CD14-positive monocyte (primary cell): ENCODE results near the gene EEFSEC. TPM values are rescaled to one million over a fixed set of nuclear protein-coding genes. Genes with fewer than 3 reads are reported as not detected.

ENCODE experiments used
- DNase-seq, 3 donors: peaks; one replicate each; pipeline ENCODE4 v3.0.0-alpha.2; 2011 to 2022
- H2AFZ ChIP-seq: 2 replicates; pipeline ENCODE4 v1.6.0; 2012; ENCODE audit warnings: mild to moderate bottlenecking, low read depth, low read length, inconsistent platforms; ENCODE audit not compliant: insufficient read depth, poor library complexity, severe bottlenecking
- H3K27ac ChIP-seq, 2 donors: 1 replicate in 1 of 2; 2 replicates in 1 of 2; pipeline ENCODE4 v1.5.1; 2012 to 2013; ENCODE audit warnings: low read length in 2 of 2, control low read depth in 1 of 2, inconsistent platforms in 1 of 2, low read depth in 1 of 2, mild to moderate bottlenecking in 1 of 2
- H3K27me3 ChIP-seq, 2 donors: one replicate each; pipeline versions ENCODE4 v1.6.0 to v1.6.1; 2011 to 2013; ENCODE audit warnings: low read length in 2 of 2; ENCODE audit not compliant: control insufficient read depth in 2 of 2, insufficient read depth in 2 of 2
- H3K36me3 ChIP-seq, 2 donors: replicated peaks in 1 of 2; 1 replicate in 1 of 2; 2 replicates in 1 of 2; pipeline versions ENCODE4 v1.5.1 to v1.6.1; 2012 to 2013; ENCODE audit warnings: low read length in 2 of 2, control low read depth in 1 of 2, inconsistent platforms in 1 of 2, mild to moderate bottlenecking in 1 of 2; ENCODE audit not compliant: insufficient read depth in 2 of 2, control insufficient read depth in 1 of 2
- H3K4me1 ChIP-seq, 2 donors: 1 replicate in 1 of 2; 2 replicates in 1 of 2; pipeline versions ENCODE4 v1.5.1 to v1.6.1; 2012 to 2013; ENCODE audit warnings: low read length in 2 of 2, control low read depth in 1 of 2, inconsistent platforms in 1 of 2, mild to moderate bottlenecking in 1 of 2, moderate library complexity in 1 of 2; ENCODE audit not compliant: insufficient read depth in 2 of 2, control insufficient read depth in 1 of 2
- H3K4me2 ChIP-seq: replicated peaks from 2 replicates; pipeline ENCODE3; 2012; ENCODE audit warnings: low read length, moderate library complexity, mild to moderate bottlenecking; ENCODE audit not compliant: poor library complexity, severe bottlenecking; ENCODE audit errors: extremely low read depth
- H3K4me3 ChIP-seq, 3 experiments: fragments of 200-600 bp in 1 of 3; sonication (generic) in 1 of 3; replicated peaks in 1 of 3; 1 replicate in 2 of 3; 2 replicates in 1 of 3; pipeline ENCODE4 v1.5.1; 2011 to 2013; ENCODE audit warnings: low read length in 3 of 3, mild to moderate bottlenecking in 3 of 3, control low read depth in 2 of 3, low read depth in 2 of 3, inconsistent platforms in 1 of 3, moderate library complexity in 1 of 3
- H3K79me2 ChIP-seq: 2 replicates; pipeline ENCODE4 v1.6.0; 2012; ENCODE audit warnings: mild to moderate bottlenecking, control low read depth, inconsistent platforms, low read length, moderate library complexity; ENCODE audit not compliant: insufficient read depth
- H3K9ac ChIP-seq: 2 replicates; pipeline ENCODE4 v1.6.0; 2017; ENCODE audit warnings: low read length, mild to moderate bottlenecking; ENCODE audit not compliant: insufficient read depth, poor library complexity, severe bottlenecking
- H3K9me3 ChIP-seq, 2 donors: replicated peaks in 1 of 2; 1 replicate in 1 of 2; 2 replicates in 1 of 2; pipeline versions ENCODE4 v1.5.1 to v1.6.1; 2012 to 2013; ENCODE audit warnings: low read length in 2 of 2, control low read depth in 1 of 2; ENCODE audit not compliant: control insufficient read depth in 1 of 2, insufficient read depth in 1 of 2
- H4K20me1 ChIP-seq: 2 replicates; pipeline ENCODE4 v1.6.0; 2012; ENCODE audit warnings: mild to moderate bottlenecking, low read length, control low read depth, moderate library complexity; ENCODE audit not compliant: insufficient read depth
- H3K27ac Mint-ChIP-seq, 7 donors: one replicate each; pipeline ENCODE4 v1.8.0; 2020; ENCODE audit warnings: mild to moderate bottlenecking in 7 of 7, mixed read lengths in 7 of 7, moderate library complexity in 6 of 7, inconsistent platforms in 2 of 7
- H3K27me3 Mint-ChIP-seq, 3 donors: one replicate each; pipeline ENCODE4 v1.8.0; 2021 to 2022; ENCODE audit warnings: low read depth in 3 of 3, mild to moderate bottlenecking in 3 of 3, mixed read lengths in 3 of 3, moderate library complexity in 3 of 3, inconsistent platforms in 1 of 3
- H3K36me3 Mint-ChIP-seq, 2 donors: one replicate each; pipeline ENCODE4 v1.8.0; 2020; ENCODE audit warnings: mixed read lengths in 2 of 2, inconsistent platforms in 1 of 2, mild to moderate bottlenecking in 1 of 2
- H3K4me1 Mint-ChIP-seq: one replicate; pipeline ENCODE4 v1.8.0; 2020; ENCODE audit warnings: mild to moderate bottlenecking, mixed read lengths
- H3K4me3 Mint-ChIP-seq, 2 donors: one replicate each; pipeline ENCODE4 v1.8.0; 2020; ENCODE audit warnings: mild to moderate bottlenecking in 2 of 2, mixed read lengths in 2 of 2, moderate library complexity in 1 of 2
- H3K9me3 Mint-ChIP-seq, 7 donors: one replicate each; pipeline ENCODE4 v1.8.0; 2020 to 2022; ENCODE audit warnings: mixed read lengths in 7 of 7, mild to moderate bottlenecking in 6 of 7, moderate library complexity in 6 of 7, inconsistent platforms in 2 of 7
- WGBS: methylation state at CpG from one replicate; pipeline ENCODE4 v1.1.5; 2013; ENCODE audit warnings: missing lambda C conversion rate; ENCODE audit not compliant: insufficient coverage; 5-methylcytosine and 5-hydroxymethylcytosine counted together
- intact Hi-C, 2 donors: fragments of 100-400 bp; cut with micrococcal nuclease; formaldehyde crosslinking; loops; one replicate each; pipeline versions ENCODE4 v1.15.0 to v1.15.1; 2023
- polyA plus RNA-seq, 3 donors: library from polyadenylated mRNA; depleted of rRNA in 1 of 3; unstranded in 2 of 3; stranded (reverse) in 1 of 3; fragments of 300-500 nt in 2 of 3; fragments of >200 nt in 1 of 3; fragmentation: Illumina TruSeq in 2 of 3; gene quantifications; 1 replicate in 2 of 3; 2 replicates in 1 of 3; pipeline ENCODE4 v1.2.3, GENCODE V29; 2012 to 2021
- TF ChIP-seq, protein P1 (sequence below): fragments of 200-600 bp; IDR thresholded peaks from one replicate; pipeline ENCODE4 v1.8.0; 2022; ENCODE audit warnings: antibody characterized with exemption, mild to moderate bottlenecking

Gene EEFSEC
- polyA plus RNA-seq, 3 donors, result 13.3 to 14.9 (median 14.9) TPM

DNA sequence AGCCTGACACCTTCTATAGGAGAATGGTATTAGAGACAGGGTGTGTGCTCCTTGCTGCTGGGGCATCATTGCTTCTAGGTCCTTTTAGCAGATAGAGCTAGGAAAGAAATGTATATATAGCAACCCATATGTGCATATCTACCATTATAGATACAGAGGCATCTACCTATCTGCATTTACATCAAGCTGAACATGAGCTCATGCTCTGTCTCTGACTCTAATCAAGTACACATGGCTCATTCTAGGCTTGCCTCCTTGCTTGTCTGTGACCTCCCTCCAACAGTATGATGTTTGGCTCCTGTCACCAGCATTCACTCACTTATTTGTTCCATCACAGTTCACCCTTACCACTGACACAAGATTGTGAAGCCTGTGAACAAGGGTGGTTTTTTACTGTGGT lies 133.4 kb downstream of the EEFSEC start:
- Mint-ChIP-seq H3K27me3 (peaks cover 0 to 1% (median 0%) of the 10 kb centered on the region in 3 donors), H3K9me3 (peaks cover 0 to 6% (median 2%) of the 10 kb centered on the region in 7 donors), H3K27ac (no peak overlapping the region), H3K4me1 (no peaks in the 10 kb centered on the region), H3K4me3 (no peak overlapping the region), H3K36me3 (peaks cover 47 to 49% of the 10 kb centered on the region in 2 donors)
- Histone ChIP-seq H4K20me1 (no peaks in the 10 kb centered on the region), H3K27ac (no peak overlapping the region), H3K4me2 (no peak overlapping the region), H3K79me2 (no peaks in the 10 kb centered on the region), H2AFZ (no peak overlapping the region), H3K36me3 (peaks cover 4 to 43% of the 10 kb centered on the region in 2 donors), H3K4me1 (no peaks in the 10 kb centered on the region), H3K9me3 (no peaks in the 10 kb centered on the region), H3K9ac (no peak overlapping the region), H3K27me3 (no peaks in the 10 kb centered on the region), H3K4me3 (no peak overlapping the region)
- no peak for DNase-seq
- TF ChIP-seq, protein P1, sequence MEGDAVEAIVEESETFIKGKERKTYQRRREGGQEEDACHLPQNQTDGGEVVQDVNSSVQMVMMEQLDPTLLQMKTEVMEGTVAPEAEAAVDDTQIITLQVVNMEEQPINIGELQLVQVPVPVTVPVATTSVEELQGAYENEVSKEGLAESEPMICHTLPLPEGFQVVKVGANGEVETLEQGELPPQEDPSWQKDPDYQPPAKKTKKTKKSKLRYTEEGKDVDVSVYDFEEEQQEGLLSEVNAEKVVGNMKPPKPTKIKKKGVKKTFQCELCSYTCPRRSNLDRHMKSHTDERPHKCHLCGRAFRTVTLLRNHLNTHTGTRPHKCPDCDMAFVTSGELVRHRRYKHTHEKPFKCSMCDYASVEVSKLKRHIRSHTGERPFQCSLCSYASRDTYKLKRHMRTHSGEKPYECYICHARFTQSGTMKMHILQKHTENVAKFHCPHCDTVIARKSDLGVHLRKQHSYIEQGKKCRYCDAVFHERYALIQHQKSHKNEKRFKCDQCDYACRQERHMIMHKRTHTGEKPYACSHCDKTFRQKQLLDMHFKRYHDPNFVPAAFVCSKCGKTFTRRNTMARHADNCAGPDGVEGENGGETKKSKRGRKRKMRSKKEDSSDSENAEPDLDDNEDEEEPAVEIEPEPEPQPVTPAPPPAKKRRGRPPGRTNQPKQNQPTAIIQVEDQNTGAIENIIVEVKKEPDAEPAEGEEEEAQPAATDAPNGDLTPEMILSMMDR, result no peak
- intact Hi-C loops, result no loop called here

DNA sequence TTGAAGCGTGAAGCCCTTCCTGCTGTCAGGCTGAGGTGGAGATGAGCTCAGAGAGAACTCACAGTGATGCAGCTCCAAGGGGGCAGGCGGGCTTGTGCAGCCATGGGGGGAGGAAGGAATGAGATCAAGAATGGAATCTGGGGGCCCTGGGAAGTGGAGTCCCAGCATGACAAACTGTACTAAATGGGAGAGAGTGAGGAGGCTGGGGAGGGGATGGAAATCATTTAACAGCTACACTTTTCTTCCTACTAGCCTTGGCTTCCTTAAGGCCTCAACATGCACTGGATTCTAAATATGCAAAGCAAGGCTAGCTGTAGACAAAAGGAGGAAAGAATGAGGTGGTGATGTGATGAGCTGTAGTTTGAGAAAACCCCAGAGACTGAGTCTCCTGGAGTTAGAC lies 133.9 kb downstream of the EEFSEC start:
- H3K27ac ChIP-seq, result no peak overlapping the region
- H3K4me2 ChIP-seq, result no peak overlapping the region
- H3K4me1 Mint-ChIP-seq, result no peaks in the 10 kb centered on the region
- intact Hi-C loops, result no loop called here
- H3K36me3 Mint-ChIP-seq, result peaks cover 46 to 49% of the 10 kb centered on the region in 2 donors
- H3K4me1 ChIP-seq, result no peaks in the 10 kb centered on the region
- H3K27ac Mint-ChIP-seq, result no peak overlapping the region
- H3K27me3 ChIP-seq, result no peaks in the 10 kb centered on the region
- H3K79me2 ChIP-seq, result no peaks in the 10 kb centered on the region
- no peak overlapping the region for H3K9ac ChIP-seq
- H3K9me3 ChIP-seq, result no peaks in the 10 kb centered on the region
- no peak overlapping the region for H3K4me3 ChIP-seq
- no peak for DNase-seq
- no peaks in the 10 kb centered on the region for H4K20me1 ChIP-seq
- TF ChIP-seq, protein P1, result no peak
- H3K27me3 Mint-ChIP-seq, result peaks cover 0 to 1% (median 0%) of the 10 kb centered on the region in 3 donors
- H3K9me3 Mint-ChIP-seq, result peaks cover 0 to 6% (median 2%) of the 10 kb centered on the region in 7 donors
- peaks cover 4 to 42% of the 10 kb centered on the region in 2 donors for H3K36me3 ChIP-seq
- 100% methylated on average over 2 of the region's 2 CpGs for WGBS
- H2AFZ ChIP-seq, result no peak overlapping the region
- no peak overlapping the region for H3K4me3 Mint-ChIP-seq
